Skeletal muscle tissue (tissue), 4 donors: Measurements from ENCODE around the gene DIAPH3. TPM values are rescaled to one million over a fixed set of nuclear protein-coding genes. Genes with fewer than 3 reads are reported as not detected.
"Not testable (repeated sequence)": the region's sequence is repeated elsewhere in the genome, so short reads cannot be mapped to it uniquely, and the experiment has no call there.

ENCODE experiments used
- H3K27ac ChIP-seq: one replicate; pipeline ENCODE4 v1.7.0; 2013; ENCODE audit warnings: mild to moderate bottlenecking, low read depth, low read length, inconsistent platforms
- H3K27me3 ChIP-seq, 3 donors: one replicate each; pipeline ENCODE4 v1.7.0; 2013; ENCODE audit warnings: low read length in 3 of 3; ENCODE audit not compliant: control insufficient read depth in 3 of 3, insufficient read depth in 3 of 3
- H3K36me3 ChIP-seq, 3 donors: one replicate each; pipeline ENCODE4 v1.7.0; 2013; ENCODE audit warnings: low read length in 3 of 3; ENCODE audit not compliant: control insufficient read depth in 3 of 3, insufficient read depth in 3 of 3
- H3K4me1 ChIP-seq, 3 donors: one replicate each; pipeline ENCODE4 v1.7.0; 2013; ENCODE audit warnings: low read length in 3 of 3, mild to moderate bottlenecking in 3 of 3; ENCODE audit not compliant: control insufficient read depth in 3 of 3, insufficient read depth in 3 of 3
- H3K4me3 ChIP-seq, 3 donors: one replicate each; pipeline ENCODE4 v1.7.0; 2013; ENCODE audit warnings: low read length in 3 of 3
- H3K9ac ChIP-seq, 3 donors: one replicate each; pipeline ENCODE4 v1.7.0; 2013; ENCODE audit warnings: low read length in 3 of 3, mild to moderate bottlenecking in 3 of 3, moderate library complexity in 2 of 3, low read depth in 1 of 3
- H3K9me3 ChIP-seq, 3 donors: one replicate each; pipeline ENCODE4 v1.7.0; 2013; ENCODE audit warnings: low read length in 3 of 3; ENCODE audit not compliant: control insufficient read depth in 3 of 3
- total RNA-seq: library from RNA; depleted of rRNA; stranded (reverse); fragments of >200 nt; gene quantifications from one replicate; pipeline ENCODE4 v1.2.3, GENCODE V29; 2014
- donor health status: Osteomylitis.

The DIAPH3 gene
- total RNA-seq, 1 donor from 2014 or later, result 3.7 TPM

DNA sequence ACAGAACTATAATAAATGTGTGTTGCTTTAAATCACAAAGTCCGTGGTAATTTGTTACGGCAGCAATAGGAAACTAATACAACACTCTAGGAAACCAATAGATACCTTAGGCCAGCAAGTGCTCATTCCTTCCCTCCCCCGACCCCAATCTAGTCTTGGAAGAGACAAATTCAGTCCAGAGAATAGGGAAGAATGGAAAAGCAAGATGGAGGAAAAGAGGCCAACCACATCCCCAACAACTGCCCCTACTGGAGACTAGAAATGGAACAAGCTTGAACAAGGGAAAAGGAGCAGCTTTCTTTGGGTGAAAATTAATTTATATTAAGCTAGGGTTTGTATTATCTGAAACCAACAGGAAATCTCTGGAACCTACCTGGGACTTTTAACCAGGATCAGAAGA is 54.4 kb downstream of the DIAPH3 start:
- no peaks in the 10 kb centered on the region for H3K9me3 ChIP-seq
- H3K9ac ChIP-seq, result no peak overlapping the region
- no peaks in the 10 kb centered on the region for H3K36me3 ChIP-seq
- no peak overlapping the region for H3K4me3 ChIP-seq
- no peaks in the 10 kb centered on the region for H3K4me1 ChIP-seq
- no peaks in the 10 kb centered on the region for H3K27me3 ChIP-seq
- H3K27ac ChIP-seq, result no peak overlapping the region

DNA sequence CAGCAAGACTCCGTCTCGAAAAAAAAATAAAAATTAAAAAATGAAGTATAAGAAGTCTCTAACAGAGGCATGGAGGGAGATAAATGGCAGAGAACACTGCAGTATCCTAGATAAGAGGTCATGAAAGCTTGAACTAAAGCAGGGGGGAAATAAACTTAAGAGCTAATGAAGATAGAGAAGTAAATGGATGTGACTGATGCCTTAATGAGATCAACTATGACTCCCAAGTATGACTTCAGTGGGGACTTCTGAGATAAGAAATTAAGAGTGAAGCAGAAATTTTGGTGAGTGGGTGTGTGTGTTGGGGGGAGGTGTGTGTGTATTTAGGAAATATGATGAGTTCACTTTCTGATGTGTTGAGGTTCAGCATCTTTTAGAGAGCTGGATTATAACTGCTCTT is 55.1 kb downstream of the DIAPH3 start:
- no peaks in the 10 kb centered on the region for H3K9me3 ChIP-seq
- no peak overlapping the region for H3K27ac ChIP-seq
- H3K36me3 ChIP-seq, result no peaks in the 10 kb centered on the region
- no peak overlapping the region for H3K9ac ChIP-seq
- H3K27me3 ChIP-seq, result no peaks in the 10 kb centered on the region
- no peak overlapping the region for H3K4me3 ChIP-seq
- no peaks in the 10 kb centered on the region for H3K4me1 ChIP-seq

GRCh38 chr13:60099631-60100420 is 63.9 kb downstream of the DIAPH3 start:
- H3K9me3 ChIP-seq, result no peaks in the 10 kb centered on the region
- H3K36me3 ChIP-seq, result no peaks in the 10 kb centered on the region
- no peak overlapping the region for H3K4me3 ChIP-seq
- H3K4me1 ChIP-seq, result no peaks in the 10 kb centered on the region
- H3K9ac ChIP-seq, result no peak overlapping the region
- no peak overlapping the region for H3K27ac ChIP-seq
- no peaks in the 10 kb centered on the region for H3K27me3 ChIP-seq

DNA sequence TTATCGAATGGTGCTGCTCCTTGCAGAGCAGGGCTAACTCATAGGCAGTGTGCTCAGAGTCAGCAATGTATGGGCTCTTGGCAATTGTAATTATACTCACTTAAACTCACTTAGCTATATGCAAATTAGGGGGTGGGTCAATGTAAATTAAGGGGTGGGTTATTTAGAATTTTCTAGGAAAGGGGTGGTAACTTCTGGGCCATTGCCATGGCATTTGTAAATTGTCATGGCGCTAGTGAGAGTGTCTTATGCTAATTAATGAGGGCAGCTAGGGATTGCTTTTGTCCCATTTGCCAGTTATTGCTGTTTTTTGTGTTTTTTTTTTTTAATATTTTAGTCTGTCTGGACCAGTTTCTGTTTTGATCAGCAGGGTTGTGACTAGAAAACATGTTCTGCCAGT is 68.4 kb downstream of the DIAPH3 start:
- Histone ChIP-seq H3K9me3 (no peaks in the 10 kb centered on the region), H3K9ac (no peak overlapping the region), H3K36me3 (no peaks in the 10 kb centered on the region), H3K27ac (no peak overlapping the region), H3K27me3 (no peaks in the 10 kb centered on the region), H3K4me3 (no peak overlapping the region), H3K4me1 (no peaks in the 10 kb centered on the region)

DNA sequence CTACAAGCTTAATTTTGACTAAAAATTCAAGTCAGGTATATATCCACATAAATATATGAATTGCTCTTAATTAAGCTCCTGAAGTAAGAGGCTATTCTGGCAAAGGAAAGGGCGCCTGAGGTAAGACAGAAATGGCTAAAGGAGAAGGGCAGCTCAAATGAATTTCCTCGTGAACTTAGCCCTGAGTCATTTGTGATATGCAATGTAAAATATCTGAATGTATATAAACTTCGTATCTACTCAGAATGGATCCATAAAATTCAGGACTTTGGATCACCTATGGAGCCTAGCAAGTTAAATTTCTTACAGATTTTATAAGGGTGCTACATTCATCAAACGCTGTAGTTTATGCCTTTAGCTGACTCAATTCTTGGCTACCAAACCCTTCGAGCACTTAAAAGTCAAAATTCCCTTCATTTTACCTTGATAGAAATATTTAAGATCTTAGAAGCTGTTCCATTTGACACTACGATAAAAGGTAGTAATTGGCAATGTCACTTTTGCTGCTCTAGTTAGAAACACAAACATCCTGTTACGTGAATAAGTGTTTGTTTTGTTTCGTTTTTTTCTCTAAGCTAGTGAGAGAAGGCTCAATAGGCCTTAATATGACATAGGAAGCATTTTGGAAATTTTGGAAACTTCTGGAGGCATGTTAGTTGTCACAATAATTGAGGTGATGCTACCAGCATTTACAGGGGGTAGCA is 69.2 kb downstream of the DIAPH3 start:
- Histone ChIP-seq H3K27ac (no peak overlapping the region), H3K9ac (no peak overlapping the region), H3K4me3 (no peak overlapping the region)

DNA sequence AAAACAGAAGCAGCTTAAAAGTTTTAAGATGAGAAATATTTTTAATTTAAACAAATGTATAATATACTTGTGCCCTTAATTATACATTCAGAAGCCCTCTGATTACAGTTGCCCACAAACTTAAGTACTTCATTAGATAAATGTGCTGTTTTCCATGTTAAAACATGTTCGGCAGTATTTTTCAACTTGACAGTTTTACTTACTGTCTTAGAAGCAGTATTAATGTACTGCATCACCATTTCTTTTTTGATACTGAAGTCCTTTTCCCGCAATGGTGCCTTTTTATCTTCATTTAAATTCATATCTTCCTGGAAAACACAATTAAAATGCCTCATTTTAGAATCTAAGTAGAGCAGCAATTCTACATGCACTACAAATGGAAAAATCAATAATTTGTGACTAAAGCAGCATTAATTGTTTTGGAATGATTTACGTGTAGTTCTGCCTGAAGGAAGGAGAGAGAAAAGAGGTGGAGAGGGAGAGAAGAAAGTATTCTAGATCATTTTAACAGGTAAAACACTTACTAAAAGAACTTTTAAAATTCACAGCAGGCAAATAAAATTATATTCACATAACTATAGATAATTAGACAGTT is 70.2 kb downstream of the DIAPH3 start:
- H3K27ac ChIP-seq, result no peak overlapping the region
- no peaks in the 10 kb centered on the region for H3K36me3 ChIP-seq
- H3K9me3 ChIP-seq, result no peaks in the 10 kb centered on the region
- H3K4me1 ChIP-seq, result no peaks in the 10 kb centered on the region
- H3K4me3 ChIP-seq, result no peak overlapping the region
- H3K27me3 ChIP-seq, result no peaks in the 10 kb centered on the region
- no peak overlapping the region for H3K9ac ChIP-seq

More for the DNA sequence above, 69.2 kb downstream of the DIAPH3 start:
- no peaks in the 10 kb centered on the region for H3K9me3 ChIP-seq
- no peaks in the 10 kb centered on the region for H3K27me3 ChIP-seq
- no peaks in the 10 kb centered on the region for H3K36me3 ChIP-seq
- H3K4me1 ChIP-seq, result no peaks in the 10 kb centered on the region

DNA sequence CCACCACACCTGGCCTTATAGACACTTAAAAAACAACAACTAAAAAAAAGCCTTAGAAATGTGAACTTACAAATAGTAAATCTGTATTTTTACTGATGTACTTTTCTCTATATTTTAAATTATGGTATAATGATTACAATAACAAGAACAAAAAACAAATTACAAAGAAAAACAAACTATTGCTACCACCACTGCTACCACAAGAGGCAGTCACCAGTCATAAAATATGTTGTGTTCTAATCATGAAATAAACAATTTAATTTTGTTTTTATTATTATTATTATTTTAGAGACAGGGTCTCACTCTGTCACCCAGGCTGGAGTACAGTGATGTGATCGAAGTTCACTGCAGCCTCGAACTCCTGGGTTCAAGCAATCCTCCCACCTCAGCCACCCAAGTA is 72.2 kb downstream of the DIAPH3 start:
- Histone ChIP-seq H3K36me3 (no peaks in the 10 kb centered on the region), H3K27ac (no peak overlapping the region), H3K4me1 (no peaks in the 10 kb centered on the region), H3K9me3 (no peaks in the 10 kb centered on the region), H3K9ac (no peak overlapping the region), H3K27me3 (no peaks in the 10 kb centered on the region), H3K4me3 (no peak overlapping the region)

DNA sequence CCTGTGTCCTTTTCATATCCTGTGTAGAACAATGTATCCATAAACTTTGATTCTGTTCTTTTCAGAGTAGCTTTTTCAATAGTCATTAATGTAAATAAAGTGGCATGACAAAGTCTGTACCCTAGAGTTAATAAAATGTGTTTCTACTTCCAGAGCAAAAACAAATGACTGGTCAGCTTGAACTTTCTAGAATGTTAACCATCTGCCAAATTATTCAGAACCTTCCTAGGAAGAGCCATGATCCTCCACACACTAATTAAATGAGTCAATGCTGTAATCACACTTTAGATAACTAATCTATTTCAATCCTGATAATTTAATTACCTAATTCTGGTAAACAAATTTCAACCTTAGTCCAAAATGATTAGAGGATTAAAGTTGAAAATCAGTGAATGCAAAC is 73.2 kb downstream of the DIAPH3 start:
- no peaks in the 10 kb centered on the region for H3K9me3 ChIP-seq
- H3K36me3 ChIP-seq, result no peaks in the 10 kb centered on the region
- H3K27ac ChIP-seq, result no peak overlapping the region
- no peak overlapping the region for H3K9ac ChIP-seq
- no peaks in the 10 kb centered on the region for H3K27me3 ChIP-seq
- H3K4me3 ChIP-seq, result no peak overlapping the region
- H3K4me1 ChIP-seq, result no peaks in the 10 kb centered on the region

DNA sequence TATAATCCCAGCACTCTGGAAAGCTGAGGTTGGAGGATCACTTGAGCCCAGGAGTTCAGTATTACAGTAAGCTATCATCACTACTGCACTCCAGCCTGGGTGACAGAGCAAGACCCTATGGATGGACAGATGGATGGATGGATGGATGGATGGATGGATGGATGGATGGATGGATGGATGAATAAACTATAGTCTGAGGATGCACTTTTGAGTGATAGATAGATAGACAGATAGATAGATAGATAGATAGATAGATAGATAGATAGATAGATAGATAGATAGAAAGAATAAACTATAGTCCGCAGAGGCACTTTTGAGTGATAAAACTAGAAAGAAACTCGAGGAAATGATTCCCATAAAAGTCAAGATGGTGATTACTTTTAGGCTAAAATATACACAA is 79.9 kb downstream of the DIAPH3 start:
- H3K9ac ChIP-seq, H3K27me3 ChIP-seq, H3K27ac ChIP-seq, H3K36me3 ChIP-seq, H3K9me3 ChIP-seq, H3K4me3 ChIP-seq, H3K4me1 ChIP-seq: not testable (repeated sequence)

GRCh38 chr13:60080850-60081249 is 82.9 kb downstream of the DIAPH3 start:
- no peaks in the 10 kb centered on the region for H3K4me1 ChIP-seq
- no peaks in the 10 kb centered on the region for H3K9me3 ChIP-seq
- H3K27ac ChIP-seq, result no peak overlapping the region
- H3K27me3 ChIP-seq, result no peaks in the 10 kb centered on the region
- no peak overlapping the region for H3K9ac ChIP-seq
- H3K36me3 ChIP-seq, result no peaks in the 10 kb centered on the region
- no peak overlapping the region for H3K4me3 ChIP-seq
